Loucy (cell line): ENCODE data around the gene NLRP9.

Experiments
- H2AFZ ChIP-seq: fragments of 200-600 bp; sonication (generic); 2 replicates; pipeline ENCODE4 v1.6.0; 2016; ENCODE audit warnings: antibody characterized with exemption, mild to moderate bottlenecking, low read length, moderate library complexity
- H3F3A ChIP-seq: fragments of 200-600 bp; 2 replicates; pipeline ENCODE4 v1.6.0; 2016; ENCODE audit warnings: antibody characterized with exemption, low read depth, mild to moderate bottlenecking
- H3K27me3 ChIP-seq: fragments of 200-600 bp; sonication (generic); 2 replicates; pipeline ENCODE4 v1.6.1; 2014; ENCODE audit warnings: low read length, mild to moderate bottlenecking; ENCODE audit not compliant: insufficient read depth, poor library complexity, severe bottlenecking
- H3K36me3 ChIP-seq: fragments of 200-600 bp; sonication (generic); 2 replicates; pipeline ENCODE4 v1.6.1; 2016; ENCODE audit warnings: low read length; ENCODE audit not compliant: insufficient read depth
- H3K4me1 ChIP-seq: fragments of 200-600 bp; sonication (generic); 2 replicates; pipeline ENCODE4 v1.5.1; 2014; ENCODE audit warnings: low read length, mild to moderate bottlenecking; ENCODE audit not compliant: insufficient read depth, poor library complexity, severe bottlenecking
- H3K4me2 ChIP-seq: fragments of 200-600 bp; sonication (generic); 2 replicates; pipeline ENCODE4 v1.6.0; 2014; ENCODE audit warnings: antibody characterized with exemption, low read length, low read depth, mild to moderate bottlenecking; ENCODE audit not compliant: poor library complexity, severe bottlenecking
- H3K4me3 ChIP-seq: fragments of 200-600 bp; sonication (generic); 2 replicates; pipeline ENCODE4 v1.5.1; 2014; ENCODE audit warnings: low read length, mild to moderate bottlenecking, mixed read lengths; ENCODE audit not compliant: poor library complexity, severe bottlenecking
- H3K79me2 ChIP-seq: fragments of 200-600 bp; sonication (generic); 2 replicates; pipeline ENCODE4 v1.6.1; 2014; ENCODE audit warnings: low read length; ENCODE audit not compliant: insufficient read depth
- H3K9ac ChIP-seq: fragments of 200-600 bp; sonication (generic); 2 replicates; pipeline ENCODE4 v1.6.0; 2014; ENCODE audit warnings: mild to moderate bottlenecking, low read depth, low read length, moderate library complexity; ENCODE audit not compliant: poor library complexity, severe bottlenecking
- H3K9me2 ChIP-seq: fragments of 200-600 bp; sonication (generic); replicated peaks from 2 replicates; pipeline ENCODE4 v1.6.1; 2016; ENCODE audit warnings: low read depth, low read length, mixed read lengths
- H3K9me3 ChIP-seq: fragments of 200-600 bp; sonication (generic); 2 replicates; pipeline ENCODE4 v1.6.1; 2014; ENCODE audit warnings: mild to moderate bottlenecking, antibody characterized with exemption, low read length, low read depth; ENCODE audit not compliant: insufficient read depth
- H4K20me1 ChIP-seq: fragments of 200-600 bp; sonication (generic); 2 replicates; pipeline ENCODE4 v1.6.0; 2014; ENCODE audit warnings: antibody characterized with exemption, low read length, mild to moderate bottlenecking; ENCODE audit not compliant: insufficient read depth, poor library complexity, severe bottlenecking
- EZH2phosphoT487 ChIP-seq: fragments of 200-600 bp; IDR thresholded peaks from 2 replicates; pipeline ENCODE4 v1.6.1; 2018; ENCODE audit warnings: antibody characterized with exemption, mild to moderate bottlenecking, moderate library complexity, borderline replicate concordance
- TF ChIP-seq, protein P1 (sequence below): fragments of 200-600 bp; sonication (generic); conservative IDR thresholded peaks from 2 replicates; pipeline ENCODE4 v1.5.1; 2014; ENCODE audit warnings: mild to moderate bottlenecking, antibody characterized with exemption, low read length

Gene NLRP9

GRCh38 chr19:55738302-55738701, at the start of gene NLRP9:
Gene NLRP9 (minus strand): TSS chr19:55738402. CDS start chr19:55738374, 28 bp downstream.
- no peaks in the 10 kb centered on the region for H3K79me2 ChIP-seq
- no peaks in the 10 kb centered on the region for H3K36me3 ChIP-seq
- H4K20me1 ChIP-seq, result no peaks in the 10 kb centered on the region
- 0 out of 2 replicates have a peak, but pooled peaks cover 3% of the 10 kb centered on the region for H3K9me3 ChIP-seq
- H2AFZ ChIP-seq, result no peak within 1 kb of the TSS
- no peak within 1 kb of the TSS for H3K4me3 ChIP-seq
- H3K27me3 ChIP-seq, result no peaks in the 10 kb centered on the region
- TF ChIP-seq, protein P1, sequence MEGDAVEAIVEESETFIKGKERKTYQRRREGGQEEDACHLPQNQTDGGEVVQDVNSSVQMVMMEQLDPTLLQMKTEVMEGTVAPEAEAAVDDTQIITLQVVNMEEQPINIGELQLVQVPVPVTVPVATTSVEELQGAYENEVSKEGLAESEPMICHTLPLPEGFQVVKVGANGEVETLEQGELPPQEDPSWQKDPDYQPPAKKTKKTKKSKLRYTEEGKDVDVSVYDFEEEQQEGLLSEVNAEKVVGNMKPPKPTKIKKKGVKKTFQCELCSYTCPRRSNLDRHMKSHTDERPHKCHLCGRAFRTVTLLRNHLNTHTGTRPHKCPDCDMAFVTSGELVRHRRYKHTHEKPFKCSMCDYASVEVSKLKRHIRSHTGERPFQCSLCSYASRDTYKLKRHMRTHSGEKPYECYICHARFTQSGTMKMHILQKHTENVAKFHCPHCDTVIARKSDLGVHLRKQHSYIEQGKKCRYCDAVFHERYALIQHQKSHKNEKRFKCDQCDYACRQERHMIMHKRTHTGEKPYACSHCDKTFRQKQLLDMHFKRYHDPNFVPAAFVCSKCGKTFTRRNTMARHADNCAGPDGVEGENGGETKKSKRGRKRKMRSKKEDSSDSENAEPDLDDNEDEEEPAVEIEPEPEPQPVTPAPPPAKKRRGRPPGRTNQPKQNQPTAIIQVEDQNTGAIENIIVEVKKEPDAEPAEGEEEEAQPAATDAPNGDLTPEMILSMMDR, result no peak
- TF ChIP-seq EZH2phosphoT487, result no peak
- H3K4me2 ChIP-seq, result no peak within 1 kb of the TSS
- no peaks in the 10 kb centered on the region for H3F3A ChIP-seq
- H3K9me2 ChIP-seq, result no peaks in the 10 kb centered on the region; the same call in 1 of the 2 replicates
- H3K4me1 ChIP-seq, result no peaks in the 10 kb centered on the region
- H3K9ac ChIP-seq, result no peak within 1 kb of the TSS

DNA sequence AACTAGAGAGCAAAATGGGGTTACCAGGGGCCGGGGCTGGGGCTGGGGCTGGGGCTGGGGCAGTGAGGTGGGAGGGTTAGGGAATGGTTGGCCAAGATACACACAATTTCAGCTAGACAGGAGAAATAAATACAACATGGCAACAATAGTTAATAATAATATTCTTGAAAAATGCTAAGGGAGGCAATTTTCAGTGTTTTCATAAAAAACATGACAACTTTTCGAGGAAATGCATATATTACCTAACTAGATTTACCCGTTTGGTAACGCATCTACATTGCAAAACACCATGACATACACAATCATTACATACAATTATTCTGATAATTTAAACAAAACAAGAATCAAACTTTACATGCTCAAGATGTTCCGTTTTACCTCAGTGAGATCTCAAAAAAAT, 42.9 kb upstream of the NLRP9 start:
- Histone ChIP-seq H3K4me1 (no peaks in the 10 kb centered on the region), H3K4me2 (no peak overlapping the region), H2AFZ (no peak overlapping the region), H3K9me2 (no peaks in the 10 kb centered on the region), H3K79me2 (no peaks in the 10 kb centered on the region), H3F3A (no peaks in the 10 kb centered on the region), H4K20me1 (no peaks in the 10 kb centered on the region), H3K9me3 (no peaks in the 10 kb centered on the region), H3K9ac (no peak overlapping the region), H3K36me3 (no peaks in the 10 kb centered on the region), H3K27me3 (no peaks in the 10 kb centered on the region), H3K4me3 (no peak overlapping the region)
- TF ChIP-seq, protein P1, result no peak
- no peak for TF ChIP-seq EZH2phosphoT487

DNA sequence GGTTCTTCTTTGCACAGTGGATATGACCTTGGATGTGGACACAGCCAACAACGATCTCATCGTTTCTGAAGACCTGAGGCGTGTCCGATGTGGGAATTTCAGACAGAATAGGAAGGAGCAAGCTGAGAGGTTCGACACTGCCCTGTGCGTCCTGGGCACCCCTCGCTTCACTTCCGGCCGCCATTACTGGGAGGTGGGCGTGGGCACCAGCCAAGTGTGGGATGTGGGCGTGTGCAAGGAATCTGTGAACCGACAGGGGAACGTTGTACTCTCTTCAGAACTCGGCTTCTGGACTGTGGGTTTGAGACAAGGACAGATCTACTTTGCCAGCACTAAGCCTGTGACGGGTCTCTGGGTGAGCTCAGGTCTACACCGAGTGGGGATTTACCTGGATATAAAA, 40.1 kb upstream of the NLRP9 start:
- Histone ChIP-seq H3K36me3 (no peaks in the 10 kb centered on the region), H3F3A (no peaks in the 10 kb centered on the region), H3K9me3 (no peaks in the 10 kb centered on the region), H3K79me2 (no peaks in the 10 kb centered on the region), H2AFZ (no peak overlapping the region), H3K9ac (no peak overlapping the region), H3K4me3 (no peak overlapping the region), H3K9me2 (no peaks in the 10 kb centered on the region), H3K4me1 (no peaks in the 10 kb centered on the region), H3K4me2 (no peak overlapping the region), H3K27me3 (no peaks in the 10 kb centered on the region), H4K20me1 (no peaks in the 10 kb centered on the region)
- TF ChIP-seq, protein P1, result no peak
- no peak for TF ChIP-seq EZH2phosphoT487
